B cell (primary cell): ENCODE measurements around the gene TAF10. TPM values are rescaled to one million over a fixed set of nuclear protein-coding genes. Genes with fewer than 3 reads are reported as not detected.

ENCODE experiments used
- ATAC-seq: fragments of 200-7000 bp; cut with Tn5 transposase; one replicate; pipeline ENCODE4 v1.10.0; 2021; ENCODE audit warnings: low read depth, mild to moderate bottlenecking, moderate number of reproducible peaks, moderate library complexity
- CTCF ChIA-PET: fragments of 350-600 bp; sonication (Branson Sonifier 250); formaldehyde crosslinking; loops from one replicate; lab custom pipeline; 2021; ENCODE audit warnings: antibody characterized with exemption, inconsistent platforms; lab: Charles Lee
- POLR2A ChIA-PET: fragments of 350-600 bp; sonication (Branson Sonifier 250); formaldehyde crosslinking; loops from one replicate; lab custom pipeline; 2021; ENCODE audit warnings: antibody characterized with exemption; lab: Charles Lee
- DNase-seq: peaks from one replicate; pipeline ENCODE4 v3.0.0; 2013
- H2AFZ ChIP-seq: 2 replicates; pipeline ENCODE4 v1.6.1; 2012; ENCODE audit warnings: mild to moderate bottlenecking, low read depth, low read length; ENCODE audit not compliant: insufficient read depth, poor library complexity, severe bottlenecking
- H3K27ac ChIP-seq, 2 donors: 1 replicate in 1 of 2; 2 replicates in 1 of 2; pipeline ENCODE4 v1.5.1; 2012 to 2013; ENCODE audit warnings: low read length in 2 of 2, mild to moderate bottlenecking in 2 of 2, moderate library complexity in 1 of 2
- H3K27me3 ChIP-seq, 4 experiments: fragments of 200-600 bp in 1 of 4; sonication (generic) in 1 of 4; replicated peaks in 1 of 4; 1 replicate in 2 of 4; 2 replicates in 2 of 4; pipeline versions ENCODE4 v1.6.1 to v1.7.0; 2013 to 2016; ENCODE audit warnings: low read length in 3 of 4, mild to moderate bottlenecking in 2 of 4, mixed read lengths in 1 of 4, moderate library complexity in 1 of 4; ENCODE audit not compliant: insufficient read depth in 4 of 4, control insufficient read depth in 3 of 4; ENCODE audit errors: control extremely low read depth in 1 of 4
- H3K36me3 ChIP-seq, 2 experiments: replicated peaks in 1 of 2; 1 replicate in 1 of 2; 2 replicates in 1 of 2; pipeline versions ENCODE4 v1.6.1 to v1.7.1; 2013; ENCODE audit warnings: low read length in 1 of 2; ENCODE audit not compliant: insufficient read depth in 2 of 2, control insufficient read depth in 1 of 2; ENCODE audit errors: control extremely low read depth in 1 of 2, extremely low read depth in 1 of 2
- H3K4me1 ChIP-seq, 2 donors: fragments of 200-600 bp in 1 of 2; sonication (generic) in 1 of 2; 1 replicate in 1 of 2; 2 replicates in 1 of 2; pipeline versions ENCODE4 v1.5.1 to v1.6.1; 2013 to 2017; ENCODE audit warnings: low read length in 2 of 2; ENCODE audit not compliant: control insufficient read depth in 2 of 2, insufficient read depth in 2 of 2
- H3K4me2 ChIP-seq: replicated peaks from 2 replicates; pipeline ENCODE3; 2012; ENCODE audit warnings: mild to moderate bottlenecking, low read depth, low read length; ENCODE audit not compliant: poor library complexity, severe bottlenecking
- H3K4me3 ChIP-seq, 5 experiments: fragments of 200-600 bp in 1 of 5; sonication (generic) in 1 of 5; 1 replicate in 3 of 5; 2 replicates in 2 of 5; pipeline versions ENCODE4 v1.5.1 to v1.7.0; 2011 to 2016; ENCODE audit warnings: low read length in 4 of 5, mild to moderate bottlenecking in 4 of 5, low read depth in 2 of 5, control low read depth in 1 of 5, moderate library complexity in 1 of 5; ENCODE audit not compliant: insufficient read depth in 1 of 5; ENCODE audit errors: control extremely low read depth in 1 of 5, extremely low read depth in 1 of 5
- H3K79me2 ChIP-seq: fragments of 200-600 bp; sonication (generic); one replicate; pipeline ENCODE4 v1.6.0; 2016; ENCODE audit warnings: low read length; ENCODE audit not compliant: control insufficient read depth, insufficient read depth
- H3K9ac ChIP-seq: fragments of 200-600 bp; sonication (generic); 2 replicates; pipeline ENCODE4 v1.6.1; 2017; ENCODE audit warnings: mild to moderate bottlenecking, low read length, moderate library complexity
- H3K9me3 ChIP-seq, 3 donors: one replicate each; pipeline versions ENCODE4 v1.6.1 to v1.7.1; 2013; ENCODE audit warnings: low read length in 2 of 3; ENCODE audit not compliant: control insufficient read depth in 2 of 3, insufficient read depth in 1 of 3; ENCODE audit errors: control extremely low read depth in 1 of 3
- H4K20me1 ChIP-seq: 2 replicates; pipeline ENCODE4 v1.6.0; 2012; ENCODE audit warnings: mild to moderate bottlenecking, low read length; ENCODE audit not compliant: insufficient read depth, control insufficient read depth, poor library complexity, severe bottlenecking
- H3K27ac Mint-ChIP-seq: one replicate; pipeline ENCODE4 v1.8.0; 2021; ENCODE audit warnings: mixed read lengths
- H3K27me3 Mint-ChIP-seq: one replicate; pipeline ENCODE4 v1.8.0; 2021; ENCODE audit warnings: mixed read lengths
- H3K4me1 Mint-ChIP-seq: one replicate; pipeline ENCODE4 v1.8.0; 2021; ENCODE audit warnings: mixed read lengths
- H3K4me3 Mint-ChIP-seq: one replicate; pipeline ENCODE4 v1.8.0; 2021; ENCODE audit warnings: mixed read lengths
- H3K9me3 Mint-ChIP-seq: one replicate; pipeline ENCODE4 v1.8.0; 2022; ENCODE audit warnings: mixed read lengths; ENCODE audit not compliant: insufficient read depth
- EZH2 ChIP-seq: IDR thresholded peaks from 2 replicates; pipeline ENCODE4 v1.6.1; 2012; ENCODE audit warnings: borderline replicate concordance, low read depth, mild to moderate bottlenecking, moderate library complexity, low read length; ENCODE audit not compliant: insufficient read depth, poor library complexity, severe bottlenecking
- WGBS: methylation state at CpG from one replicate; pipeline ENCODE4 v1.1.5; 2013; ENCODE audit warnings: missing lambda C conversion rate; ENCODE audit not compliant: insufficient coverage; 5-methylcytosine and 5-hydroxymethylcytosine counted together
- intact Hi-C: fragments of 100-400 bp; cut with micrococcal nuclease; formaldehyde crosslinking; loops from one replicate; pipeline ENCODE4 v1.10.0; 2022
- polyA plus RNA-seq: library from polyadenylated mRNA; depleted of rRNA; stranded (reverse); fragments of >200 nt; gene quantifications from 2 replicates; pipeline ENCODE4 v1.2.3, GENCODE V29; 2012
- total RNA-seq, 2 donors: library from RNA; stranded (reverse); fragments of 120-200 nt in 1 of 2; gene quantifications; 1 replicate in 1 of 2; 2 replicates in 1 of 2; pipeline versions ENCODE4 v1.2.3 to v1.2.4, GENCODE V29; 2013 to 2022
- TF ChIP-seq, protein P1 (sequence below): fragments of 200-600 bp; IDR thresholded peaks from one replicate; pipeline ENCODE4 v1.8.0; 2022; ENCODE audit warnings: antibody characterized with exemption, mild to moderate bottlenecking

Gene TAF10
- total and polyA plus RNA-seq, 2 donors (not counting 1 experiment from before 2014, with no cell fraction given), result 114 to 156 TPM

DNA sequence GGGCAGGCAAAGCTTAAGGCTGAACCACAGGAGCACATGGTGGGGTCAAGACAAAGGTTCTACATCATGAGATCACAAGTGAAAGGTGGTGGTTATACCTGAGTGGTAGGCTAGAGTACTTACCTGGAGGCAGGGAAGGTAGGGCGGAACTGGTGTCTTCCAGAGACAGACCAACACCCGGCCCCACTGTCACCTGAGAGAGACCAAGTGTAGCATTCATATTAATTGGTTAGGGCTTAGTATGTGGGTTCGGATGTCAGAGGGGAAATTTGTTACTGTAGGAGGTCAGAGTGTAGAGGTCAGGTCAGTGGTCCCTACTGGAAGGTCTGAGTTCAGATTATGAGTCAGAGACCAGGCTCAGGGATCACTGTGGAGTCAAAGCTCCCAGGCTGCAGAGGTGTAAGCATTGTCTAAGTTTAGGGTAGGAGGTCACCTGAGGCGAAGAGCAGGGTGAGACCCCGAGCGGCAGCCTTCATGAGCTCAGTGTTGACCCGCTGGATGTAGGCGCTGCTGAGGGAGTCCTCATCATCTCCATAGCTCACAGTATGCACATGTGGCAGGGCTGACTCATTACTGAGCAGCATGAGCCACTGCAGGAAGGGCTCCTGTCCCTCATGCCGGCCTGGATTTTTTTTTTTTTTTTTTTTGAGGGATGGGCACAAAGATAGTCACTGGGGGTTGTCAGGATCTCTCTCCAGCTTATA is 4.0 kb upstream of the TAF10 start:
- Histone ChIP-seq H4K20me1 (no peaks in the 10 kb centered on the region), H3K9me3 (no peaks in the 10 kb centered on the region), H3K4me1 (peaks cover 30 to 48% of the 10 kb centered on the region in 2 donors), H3K79me2 (peaks cover 41% of the 10 kb centered on the region), H2AFZ (no peak overlapping the region), H3K36me3 (peaks cover 0 to 39% of the 10 kb centered on the region in 2 experiments), H3K27me3 (no peaks in the 10 kb centered on the region), H3K27ac (no peak overlapping the region), H3K4me3 (no peak overlapping the region), H3K4me2 (no peak overlapping the region), H3K9ac (no peak overlapping the region)
- peaks cover 18% of the 10 kb centered on the region for H3K4me1 Mint-ChIP-seq
- no peak for TF ChIP-seq EZH2
- TF ChIP-seq, protein P1, sequence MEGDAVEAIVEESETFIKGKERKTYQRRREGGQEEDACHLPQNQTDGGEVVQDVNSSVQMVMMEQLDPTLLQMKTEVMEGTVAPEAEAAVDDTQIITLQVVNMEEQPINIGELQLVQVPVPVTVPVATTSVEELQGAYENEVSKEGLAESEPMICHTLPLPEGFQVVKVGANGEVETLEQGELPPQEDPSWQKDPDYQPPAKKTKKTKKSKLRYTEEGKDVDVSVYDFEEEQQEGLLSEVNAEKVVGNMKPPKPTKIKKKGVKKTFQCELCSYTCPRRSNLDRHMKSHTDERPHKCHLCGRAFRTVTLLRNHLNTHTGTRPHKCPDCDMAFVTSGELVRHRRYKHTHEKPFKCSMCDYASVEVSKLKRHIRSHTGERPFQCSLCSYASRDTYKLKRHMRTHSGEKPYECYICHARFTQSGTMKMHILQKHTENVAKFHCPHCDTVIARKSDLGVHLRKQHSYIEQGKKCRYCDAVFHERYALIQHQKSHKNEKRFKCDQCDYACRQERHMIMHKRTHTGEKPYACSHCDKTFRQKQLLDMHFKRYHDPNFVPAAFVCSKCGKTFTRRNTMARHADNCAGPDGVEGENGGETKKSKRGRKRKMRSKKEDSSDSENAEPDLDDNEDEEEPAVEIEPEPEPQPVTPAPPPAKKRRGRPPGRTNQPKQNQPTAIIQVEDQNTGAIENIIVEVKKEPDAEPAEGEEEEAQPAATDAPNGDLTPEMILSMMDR, result no peak
- H3K4me3 Mint-ChIP-seq, result peak overlapping the region; percentile 11
- DNase-seq, result no peak
- intact Hi-C loops, result no loop called here
- WGBS, result 94% methylated on average over 8 of the region's 9 CpGs
- ChIA-PET CTCF (interaction anchor here (4.7 kb wide), 1 partner anchor 67 kb away, joined by 35 read pairs; the partner anchor contains the start of gene MRPL17), POLR2A (no interaction called here)
- no peak for ATAC-seq
- no peaks in the 10 kb centered on the region for H3K9me3 Mint-ChIP-seq
- peak overlapping the region; percentile 54 for H3K27ac Mint-ChIP-seq
- no peaks in the 10 kb centered on the region for H3K27me3 Mint-ChIP-seq

DNA sequence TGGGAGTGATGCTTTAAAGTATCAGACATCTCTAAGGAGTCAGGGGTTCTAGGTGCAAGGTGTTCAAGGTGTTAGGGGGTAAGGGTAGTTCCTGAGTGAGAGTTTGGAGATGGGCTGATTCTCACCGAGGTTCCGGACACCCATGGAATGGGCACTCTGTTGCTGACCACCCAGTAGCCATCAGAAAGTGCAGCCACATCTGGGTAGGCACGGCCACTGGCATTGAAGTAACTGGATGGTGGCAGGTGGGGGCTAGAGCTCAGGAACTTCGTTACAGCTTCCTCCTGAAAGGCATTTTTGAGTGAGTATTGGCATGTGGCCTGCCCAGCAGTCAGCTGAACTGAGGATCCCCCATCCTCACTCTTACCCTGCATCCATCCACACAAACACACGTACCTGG is 3.0 kb upstream of the TAF10 start:
- Mint-ChIP-seq H3K4me3 (no peak overlapping the region), H3K27ac (peak overlapping the region; percentile 54), H3K4me1 (peaks cover 24% of the 10 kb centered on the region), H3K27me3 (no peaks in the 10 kb centered on the region), H3K9me3 (no peaks in the 10 kb centered on the region)
- DNase-seq (no peak), ATAC-seq (no peak)
- ChIA-PET CTCF (no interaction called here), POLR2A (no interaction called here)
- H3K4me1 ChIP-seq, result peaks cover 32 to 46% of the 10 kb centered on the region in 2 donors
- H3K27me3 ChIP-seq, result no peaks in the 10 kb centered on the region
- intact Hi-C loops, result no loop called here
- no peak overlapping the region for H3K9ac ChIP-seq
- H3K4me3 ChIP-seq, result no peak overlapping the region
- no peak for TF ChIP-seq EZH2
- TF ChIP-seq, protein P1, result no peak
- H2AFZ ChIP-seq, result no peak overlapping the region
- H3K27ac ChIP-seq, result no peak overlapping the region
- peaks cover 0 to 49% of the 10 kb centered on the region in 2 experiments for H3K36me3 ChIP-seq
- 100% methylated on average over 3 of the region's 5 CpGs for WGBS
- H4K20me1 ChIP-seq, result no peaks in the 10 kb centered on the region
- no peaks in the 10 kb centered on the region for H3K9me3 ChIP-seq
- peaks cover 41% of the 10 kb centered on the region for H3K79me2 ChIP-seq
- H3K4me2 ChIP-seq, result no peak overlapping the region
